Measurements from ENCODE around the gene S100A7.

- TF ChIP-seq CTCF (IDR thresholded peaks at IDR 0.05) = no peak
- no peak for TF ChIP-seq POLR2A (IDR thresholded peaks at IDR 0.05)
- TF ChIP-seq POLR2AphosphoS5 (IDR thresholded peaks at IDR 0.05) = no peak
Measured at GRCh38 chr1:153426809-153427208, 33.6 kb downstream of the S100A7 start.
